ENCODE results near the gene NDUFB7.
"Not testable (repeated sequence)": the region's sequence is repeated elsewhere in the genome, so short reads cannot be mapped to it uniquely, and the experiment has no call there.

The NDUFB7 gene

GRCh38 chr19:14553042-14553938 lies 18.6 kb downstream of the NDUFB7 start:
- no peak for DNase-seq (ENCODE audit: low read depth in 2 of 2)

- not testable (repeated sequence) for DNase-seq (ENCODE audit: low read depth in 2 of 2)
These were observed 19.9 kb downstream of the NDUFB7 start for GRCh38 chr19:14552006-14552360.

GRCh38 chr19:14551134-14552005 lies 20.5 kb downstream of the NDUFB7 start:
- DNase-seq (ENCODE audit: low read depth in 2 of 2), result peak; percentile 30 to 53

- no peak for DNase-seq (ENCODE audit: low read depth in 2 of 2)
These were observed 21.6 kb downstream of the NDUFB7 start for GRCh38 chr19:14550201-14550754.

GRCh38 chr19:14545716-14546082 lies 26.2 kb downstream of the NDUFB7 start:
- no peak for DNase-seq (ENCODE audit: low read depth in 2 of 2)

GRCh38 chr19:14544977-14545715 lies 26.7 kb downstream of the NDUFB7 start:
- DNase-seq (ENCODE audit: low read depth in 2 of 2), result no peak

- DNase-seq (ENCODE audit: low read depth in 2 of 2), result no peak
These were observed 27.8 kb downstream of the NDUFB7 start for GRCh38 chr19:14544047-14544446.

GRCh38 chr19:14542711-14543328 lies 29.0 kb downstream of the NDUFB7 start:
- no peak for DNase-seq (ENCODE audit: low read depth in 2 of 2)

- not testable (repeated sequence) for DNase-seq (ENCODE audit: low read depth in 2 of 2)
These were observed 29.9 kb downstream of the NDUFB7 start for GRCh38 chr19:14541979-14542378.

- no peak for DNase-seq (ENCODE audit: low read depth in 2 of 2)
These were observed 30.9 kb downstream of the NDUFB7 start for GRCh38 chr19:14540741-14541525.

- DNase-seq (ENCODE audit: low read depth in 2 of 2), result peak in 1 of 2 experiments; percentile 43
These were observed 34.8 kb downstream of the NDUFB7 start for GRCh38 chr19:14536926-14537692.

GRCh38 chr19:14533450-14533849 lies 38.4 kb downstream of the NDUFB7 start:
- DNase-seq (ENCODE audit: low read depth in 2 of 2), result no peak

- DNase-seq (ENCODE audit: low read depth in 2 of 2), result no peak
These were observed 41.4 kb downstream of the NDUFB7 start for GRCh38 chr19:14530506-14530905.

GRCh38 chr19:14530005-14530348 lies 41.9 kb downstream of the NDUFB7 start:
- DNase-seq (ENCODE audit: low read depth in 2 of 2), result no peak

- DNase-seq (ENCODE audit: low read depth in 2 of 2), result peak; percentile 100
These were observed 42.4 kb downstream of the NDUFB7 start, which contains the start of gene TECR for GRCh38 chr19:14529254-14530004. TSS of gene TECR (plus strand) at chr19:14529594. CDS start at chr19:14529697, 103 bp downstream.

GRCh38 chr19:14528419-14529253 lies 43.2 kb downstream of the NDUFB7 start:
- DNase-seq (ENCODE audit: low read depth in 2 of 2), result no peak

GRCh38 chr19:14526423-14526822 lies 45.4 kb downstream of the NDUFB7 start:
- DNase-seq (ENCODE audit: low read depth in 2 of 2), result no peak

- no peak for DNase-seq (ENCODE audit: low read depth in 2 of 2)
These were observed 46.1 kb downstream of the NDUFB7 start for GRCh38 chr19:14525729-14526128.

Data from stimulated activated CD4-positive, alpha-beta T cell treated with anti-CD3 and anti-CD28 coated beads, Interleukin-12 subunit alpha, Interleukin-12 subunit beta, amount 100 ng/mL, for 24 hours (primary cell).